ENCODE measurements around the gene FAF1. TPM values are rescaled to one million over a fixed set of nuclear protein-coding genes. Genes with fewer than 3 reads are reported as not detected.

Gene FAF1
- total and polyA plus RNA-seq, 9 of the 15 experiments (the other 6 are each of a cell fraction or from before 2014, with no cell fraction given), result 48.7 to 225 (median 118) TPM

- no peak for TF ChIP-seq AFF4 (CRISPR knock-in tag; IDR thresholded peaks at IDR 0.05)
- no peak for TF ChIP-seq SRSF7 (optimal IDR thresholded peaks at IDR 0.05; ENCODE audit: low read depth, low read length)
- TF ChIP-seq ETV6 (IDR thresholded peaks at IDR 0.05; ENCODE audit: borderline replicate concordance in 1 of 2, low read depth in 2 of 2, low read length in 1 of 2), result no peak
- 0 out of 2 replicates have a peak, but pooled peaks have one; percentile 67 for TF ChIP-seq ETV6 (CRISPR knock-in tag; IDR thresholded peaks at IDR 0.05; ENCODE audit: borderline replicate concordance)
- TF ChIP-seq MCM7 (IDR thresholded peaks at IDR 0.05), result no peak
- TF ChIP-seq SNIP1 (IDR thresholded peaks at IDR 0.05; ENCODE audit: low read depth), result no peak
- TF ChIP-seq MAFG (tag; conservative IDR thresholded peaks at IDR 0.05), result no peak
- TF ChIP-seq ZNF212 (CRISPR knock-in tag; IDR thresholded peaks at IDR 0.05), result no peak
- no peak for TF ChIP-seq JUNB (CRISPR knock-in tag; conservative IDR thresholded peaks at IDR 0.05)
- TF ChIP-seq XRCC4 (IDR thresholded peaks at IDR 0.05; ENCODE audit: extremely low read depth, insufficient read depth, insufficient read length), result no peak
- TF ChIP-seq FOXP4 (CRISPR knock-in tag; IDR thresholded peaks at IDR 0.05; ENCODE audit: borderline replicate concordance), result no peak
- peak; percentile 4; the same call in 1 of the 2 replicates for TF ChIP-seq TAF7 (tag; IDR thresholded peaks at IDR 0.05)
- TF ChIP-seq ZKSCAN8 (CRISPR knock-in tag; IDR thresholded peaks at IDR 0.05), result no peak
- TF ChIP-seq MYNN (IDR thresholded peaks at IDR 0.05), result peak; percentile 49; the same call in 1 of the 2 replicates
- TF ChIP-seq MYNN (CRISPR knock-in tag; IDR thresholded peaks at IDR 0.05), result no peak
- TF ChIP-seq CBX8 (IDR thresholded peaks at IDR 0.05; ENCODE audit: borderline replicate concordance, extremely low read depth, low read depth, low read length, poor library complexity, severe bottlenecking), result no peak
- no peak for TF ChIP-seq NFE2 (IDR thresholded peaks at IDR 0.05; ENCODE audit: low read depth)
- TF ChIP-seq DLX4 (CRISPR knock-in tag; IDR thresholded peaks at IDR 0.05), result no peak
- TF ChIP-seq NCOA1 (IDR thresholded peaks at IDR 0.05; ENCODE audit: low read depth), result no peak
- no peak for TF ChIP-seq SMAD4 (CRISPR knock-in tag; conservative IDR thresholded peaks at IDR 0.05)
Measured at GRCh38 chr1:50967416-50968157, 7.5 kb upstream of the FAF1 start (continued).

Data from K562 (cell line).